Activated CD4-positive, alpha-beta T cell treated with anti-CD3 and anti-CD28 coated beads, Interleukin-2, Interleukin-6, amounts not matched to agents 100 ng/mL and 50 ng/mL, durations not matched to agents 16 hours and 8 hours (primary cell): Measurements from ENCODE around the gene CDH22.

Experiments used
- DNase-seq: peaks from one replicate; pipeline ENCODE4 v3.0.0-alpha.2; 2020

Gene CDH22

DNA sequence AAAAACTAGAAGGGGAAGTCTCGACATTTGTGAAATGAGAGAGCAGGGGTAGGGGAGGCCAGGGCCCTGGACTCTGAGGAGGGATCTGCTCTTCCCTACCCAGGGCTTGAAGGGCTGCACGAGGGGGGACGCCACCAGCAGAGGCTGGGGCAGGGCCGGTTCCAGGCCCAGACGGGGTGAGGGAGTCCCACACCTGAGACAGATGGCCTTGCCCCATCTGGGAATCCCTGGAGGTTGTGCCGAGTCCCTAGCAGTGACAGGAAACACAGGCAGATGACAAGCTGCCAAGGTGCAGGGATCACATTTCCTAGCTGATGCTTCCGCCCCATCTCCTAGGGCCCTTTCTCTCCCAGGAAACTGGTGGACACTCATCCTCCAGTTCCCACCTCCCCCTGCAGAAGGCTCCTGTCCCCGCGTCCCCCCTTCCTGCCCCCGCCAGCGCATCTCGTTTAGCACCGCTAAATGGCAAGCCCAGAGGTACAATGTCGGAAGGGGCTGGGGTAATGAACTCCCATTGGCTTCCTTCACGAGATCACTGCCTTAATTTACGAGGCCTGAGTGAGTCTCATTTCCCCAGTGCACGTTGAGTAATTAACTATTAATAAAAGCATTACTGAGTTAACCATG is 35.2 kb upstream of the CDH22 start:
- no peak for DNase-seq

DNA sequence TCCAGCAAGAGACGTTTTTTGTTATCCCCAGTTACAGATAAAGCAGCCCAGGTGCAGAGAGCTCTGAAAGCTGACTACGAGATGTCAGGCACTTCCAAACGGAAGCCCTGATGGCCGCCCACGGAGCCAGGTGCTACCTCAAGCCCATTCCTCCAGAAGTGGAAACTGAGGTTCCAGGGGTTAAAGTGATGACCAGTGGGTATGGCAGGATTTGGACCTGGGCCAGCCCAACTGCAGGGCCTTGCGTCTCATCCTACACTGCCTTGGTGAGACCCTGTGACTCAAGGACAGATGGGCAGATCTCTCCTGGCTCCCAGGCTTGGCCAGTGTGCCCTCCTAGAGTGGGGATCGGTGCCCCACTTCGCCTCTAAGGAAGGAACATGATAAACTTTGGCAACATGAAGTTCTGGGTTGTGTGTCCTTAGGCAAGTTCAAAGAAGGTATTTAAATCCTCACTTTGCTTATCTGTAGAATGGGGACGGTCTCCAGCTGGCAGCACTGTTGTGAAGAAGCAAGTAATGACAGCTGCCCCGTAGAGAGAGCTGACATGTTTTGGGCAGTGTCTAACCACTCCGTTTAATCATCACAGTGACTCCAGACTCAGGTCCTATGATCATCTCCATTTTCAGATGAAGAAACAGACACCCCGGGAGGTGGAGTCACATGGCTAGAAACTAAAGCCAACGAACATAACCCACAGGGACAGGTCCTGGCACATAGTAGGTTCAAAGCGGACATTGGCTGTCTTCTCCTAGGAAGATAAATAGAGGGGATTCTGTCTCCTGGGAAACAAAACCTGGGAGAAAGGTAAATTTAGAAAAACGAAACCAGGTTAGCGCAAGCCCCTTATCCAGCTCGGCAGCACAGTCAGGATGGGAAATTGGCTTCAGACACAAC is 34.4 kb upstream of the CDH22 start:
- DNase-seq = no peak

DNA sequence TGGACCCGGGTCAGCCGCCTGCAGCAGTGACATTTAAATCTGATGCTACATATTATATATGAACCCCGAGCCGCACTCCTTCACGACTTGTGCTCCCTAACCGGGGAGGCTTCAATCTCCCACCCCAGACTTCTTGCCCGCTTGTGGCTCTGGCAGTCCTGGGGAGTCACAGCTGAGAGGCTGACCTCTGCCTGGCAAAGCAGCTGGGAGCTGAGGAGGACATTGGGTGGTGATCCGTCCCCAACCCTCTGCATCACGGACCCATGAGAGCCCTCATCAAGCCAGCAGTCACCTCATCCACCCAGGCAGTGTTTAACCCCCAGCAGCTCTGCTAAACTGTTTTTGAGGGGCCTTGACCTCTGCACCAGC is 33.7 kb upstream of the CDH22 start:
- DNase-seq = no peak

DNA sequence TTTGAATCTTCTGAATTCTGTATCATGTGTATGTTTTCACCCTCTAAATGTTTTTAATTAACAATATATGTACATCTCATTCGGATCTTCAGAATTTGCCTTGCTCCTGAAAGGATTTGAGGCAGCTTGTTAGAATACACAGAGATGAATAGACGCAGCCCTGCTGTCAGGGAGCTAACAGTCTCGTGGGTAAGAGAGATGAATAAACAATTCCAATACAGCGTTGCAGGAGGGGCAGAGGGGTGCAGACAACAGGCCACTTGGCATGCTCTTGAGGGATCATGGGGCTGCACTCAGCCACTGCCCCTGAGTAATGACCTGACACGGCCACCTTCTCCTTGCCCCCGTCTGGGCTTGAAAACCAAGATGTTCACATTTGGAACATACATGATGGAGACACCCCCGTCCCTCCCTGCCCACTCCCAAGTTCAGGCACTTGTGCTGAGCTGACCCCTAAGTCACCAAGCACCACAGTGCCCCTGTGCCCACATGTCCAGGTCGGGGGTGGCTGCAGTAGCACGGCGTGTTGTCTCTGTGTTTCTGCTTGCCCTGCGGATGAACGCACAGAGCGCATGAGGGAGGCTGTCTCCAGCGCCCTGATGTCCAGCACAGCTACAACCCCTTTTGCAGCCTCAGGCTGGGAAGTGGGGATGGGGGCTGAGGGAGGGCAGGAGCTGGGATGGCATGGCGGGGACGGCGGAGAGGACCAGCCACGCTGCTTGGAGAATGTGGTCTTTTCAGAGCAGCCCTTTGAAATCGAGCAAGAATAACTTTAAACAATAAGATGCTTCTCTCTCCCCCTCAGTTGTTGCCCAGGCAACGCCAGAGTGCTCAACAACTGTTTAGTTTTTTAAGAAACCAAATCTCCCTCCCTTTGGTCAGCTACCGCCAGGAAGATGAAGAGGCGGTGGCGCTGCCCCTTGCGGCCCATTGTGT is 33.0 kb upstream of the CDH22 start:
- no peak for DNase-seq

DNA sequence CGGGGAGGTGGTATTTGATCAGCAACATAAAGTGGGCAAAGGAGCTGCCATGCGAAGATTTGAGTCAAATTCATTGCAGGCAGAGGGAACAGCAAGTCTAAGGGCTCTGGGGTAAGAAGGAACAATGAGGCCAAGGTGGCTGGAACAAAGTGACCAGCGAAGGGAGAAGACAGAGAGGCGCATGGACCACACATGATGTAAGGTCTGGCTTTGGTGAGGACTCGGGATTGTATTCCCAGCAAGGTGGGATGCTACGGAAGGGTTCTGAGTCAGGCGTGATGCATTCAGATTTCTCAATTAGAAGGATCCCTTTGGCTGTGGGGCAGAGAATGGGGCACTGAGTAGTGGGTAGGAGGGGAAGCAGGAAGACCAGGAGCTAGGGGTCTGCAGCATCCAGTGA is 30.7 kb upstream of the CDH22 start:
- DNase-seq = no peak

DNA sequence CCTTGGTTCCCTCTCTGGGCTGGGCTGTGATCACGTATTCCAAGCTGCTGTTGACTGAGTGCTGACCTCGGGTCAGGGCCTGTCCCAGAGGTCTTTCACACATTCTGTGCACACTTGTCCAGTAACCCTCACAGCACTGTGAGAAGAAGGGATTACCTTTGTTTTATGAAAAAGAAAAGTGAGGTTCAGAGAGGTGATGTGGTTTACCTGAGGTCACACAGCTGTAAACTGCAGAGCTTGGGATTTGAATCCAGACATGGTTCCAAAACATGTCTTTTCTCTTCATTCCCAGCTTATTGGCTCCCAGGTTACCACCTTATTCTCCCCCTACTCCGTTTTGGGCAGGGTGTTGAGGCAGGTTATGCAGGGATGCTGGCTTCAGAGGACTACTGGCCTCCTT is 28.4 kb upstream of the CDH22 start:
- DNase-seq = no peak

DNA sequence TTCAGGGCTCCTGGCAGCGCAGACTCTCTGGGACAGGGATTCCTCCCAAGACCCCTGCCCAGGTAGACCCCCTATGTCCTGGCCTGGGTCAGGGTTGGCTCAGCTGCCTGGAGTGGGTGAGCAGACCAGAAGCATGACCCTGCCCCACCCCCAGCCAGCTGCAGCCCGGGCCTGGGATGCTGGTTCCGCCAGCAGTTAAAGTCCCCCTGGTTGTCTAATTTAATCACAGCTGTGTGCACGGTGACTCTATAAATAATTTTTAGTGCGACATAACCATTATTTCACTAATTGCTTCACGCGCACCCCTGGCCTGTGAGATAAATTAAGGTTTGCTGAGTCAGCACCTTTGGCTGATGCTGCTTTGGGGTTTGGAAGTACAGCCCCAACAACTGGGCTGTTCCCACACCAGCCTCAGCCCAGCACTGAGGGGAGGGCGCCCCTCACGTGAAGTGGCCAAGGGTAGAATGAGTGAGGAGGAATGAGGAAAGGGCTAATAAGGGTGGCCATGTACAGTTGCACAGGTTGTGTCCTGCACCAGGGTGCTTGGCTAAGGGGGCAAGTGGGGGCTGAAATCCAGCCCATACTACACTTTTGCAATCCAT is 26.1 kb upstream of the CDH22 start:
- DNase-seq = no peak

DNA sequence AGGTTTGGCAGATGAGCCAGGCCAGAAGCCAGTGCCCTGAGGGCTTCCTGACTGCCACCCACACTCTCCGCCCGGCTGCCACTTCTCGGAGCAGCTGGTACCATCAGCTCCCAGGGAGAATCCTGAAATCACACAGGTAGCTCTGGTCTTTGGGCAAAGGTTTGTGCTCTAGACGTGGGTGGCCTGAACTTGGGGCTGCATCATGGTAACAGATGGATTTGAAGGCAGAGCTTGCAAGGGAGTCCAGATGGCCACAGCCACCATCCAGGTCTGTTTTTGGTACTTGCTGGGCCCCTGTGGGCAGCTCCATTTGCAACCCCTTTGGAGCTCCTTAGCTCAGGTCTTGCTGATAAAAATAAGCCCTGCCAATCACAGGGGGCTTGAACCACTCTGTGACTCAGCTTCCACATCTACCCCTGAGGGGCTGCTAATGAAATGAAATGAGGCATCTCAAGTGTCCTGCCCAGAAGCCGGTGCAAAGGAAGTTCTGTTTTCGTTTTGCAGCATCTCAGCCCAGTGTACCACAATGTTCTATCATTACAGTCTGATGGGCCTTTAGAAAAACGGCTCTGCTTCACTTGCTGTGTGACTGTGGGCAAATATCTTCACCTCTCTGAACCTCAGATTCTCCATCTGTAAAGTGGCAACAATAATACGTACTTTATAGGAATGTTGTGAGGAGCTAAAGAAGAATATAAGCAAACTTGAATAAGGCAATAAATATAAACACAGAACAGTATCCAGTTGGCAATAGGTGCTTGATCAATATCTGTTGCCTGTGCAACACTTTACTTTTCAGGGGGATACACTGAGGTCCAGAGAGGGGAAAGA is 25.1 kb upstream of the CDH22 start:
- no peak for DNase-seq

DNA sequence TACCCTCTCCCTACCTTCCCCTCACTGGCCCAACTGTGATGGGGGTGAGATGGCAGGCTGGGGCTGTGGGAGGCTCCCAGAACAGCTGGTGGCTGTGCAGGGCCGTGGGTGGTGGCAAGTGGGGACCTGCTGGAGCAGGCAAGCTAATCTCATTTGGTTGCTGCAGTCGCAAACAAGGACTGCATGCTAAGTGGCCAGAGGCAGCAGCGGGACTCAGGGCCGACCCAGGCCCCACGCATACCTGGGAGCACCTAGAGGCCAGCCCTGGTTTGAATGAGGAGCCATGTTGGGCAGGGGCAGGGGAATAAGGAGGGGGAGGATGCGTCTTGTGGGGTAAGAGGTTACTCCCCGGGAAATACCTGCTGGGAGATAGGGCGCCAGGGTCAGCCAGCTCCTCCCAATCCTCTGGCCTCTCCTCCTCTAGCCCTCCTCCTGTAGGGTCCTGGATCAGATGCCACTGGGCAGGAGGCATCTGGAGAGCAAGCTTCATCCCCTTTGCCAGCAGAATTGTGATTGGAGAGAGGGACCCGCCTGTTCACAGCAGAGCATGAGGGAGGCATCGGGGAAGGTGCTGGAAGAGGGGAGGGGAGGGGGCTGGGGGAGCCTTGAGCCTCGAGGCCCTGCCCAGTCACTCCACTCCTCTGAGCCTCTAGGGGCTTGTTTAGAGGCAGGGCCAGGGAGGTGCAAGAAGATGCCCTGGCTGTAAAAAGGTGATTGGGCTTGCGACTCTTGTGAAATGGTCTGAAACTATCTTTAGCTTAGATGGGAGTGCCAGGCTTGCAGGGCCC is 24.3 kb upstream of the CDH22 start:
- DNase-seq = no peak

DNA sequence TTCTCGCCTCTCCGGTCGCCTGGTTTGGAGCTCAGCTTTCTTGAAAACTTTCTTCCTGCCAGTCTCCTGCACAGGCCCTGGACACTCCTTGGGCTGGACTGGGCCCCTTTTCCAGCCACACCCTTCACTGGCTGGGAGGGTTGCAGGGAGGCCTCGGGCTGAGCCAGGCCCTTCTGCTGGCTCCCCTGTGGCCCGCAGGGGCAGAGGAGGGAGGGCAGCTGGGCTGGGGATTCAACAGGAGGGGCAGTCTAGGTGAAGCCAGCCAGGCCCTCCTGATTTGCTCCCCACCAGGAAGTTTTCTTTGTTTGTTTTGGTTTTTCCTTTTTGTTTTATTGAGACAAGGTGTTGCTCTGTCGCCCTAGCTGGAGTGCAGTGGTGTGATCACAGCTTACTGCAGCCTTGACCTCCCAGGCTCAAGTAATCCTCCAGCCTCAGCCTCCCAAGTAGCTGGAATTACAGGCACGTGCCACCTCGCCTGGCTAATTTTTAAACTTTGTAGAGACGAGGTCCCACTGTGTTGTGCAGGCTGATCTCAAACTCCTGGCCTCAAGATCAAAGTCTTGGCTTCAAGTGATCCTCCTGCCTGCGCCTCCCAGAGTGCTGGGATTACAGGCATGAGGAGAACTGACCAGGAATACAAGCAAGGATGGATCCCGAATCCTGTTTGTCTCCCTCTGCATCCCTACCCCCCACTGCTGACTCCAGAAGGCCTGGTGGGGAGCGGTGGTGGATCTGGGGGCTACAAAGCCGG is 23.5 kb upstream of the CDH22 start:
- no peak for DNase-seq

DNA sequence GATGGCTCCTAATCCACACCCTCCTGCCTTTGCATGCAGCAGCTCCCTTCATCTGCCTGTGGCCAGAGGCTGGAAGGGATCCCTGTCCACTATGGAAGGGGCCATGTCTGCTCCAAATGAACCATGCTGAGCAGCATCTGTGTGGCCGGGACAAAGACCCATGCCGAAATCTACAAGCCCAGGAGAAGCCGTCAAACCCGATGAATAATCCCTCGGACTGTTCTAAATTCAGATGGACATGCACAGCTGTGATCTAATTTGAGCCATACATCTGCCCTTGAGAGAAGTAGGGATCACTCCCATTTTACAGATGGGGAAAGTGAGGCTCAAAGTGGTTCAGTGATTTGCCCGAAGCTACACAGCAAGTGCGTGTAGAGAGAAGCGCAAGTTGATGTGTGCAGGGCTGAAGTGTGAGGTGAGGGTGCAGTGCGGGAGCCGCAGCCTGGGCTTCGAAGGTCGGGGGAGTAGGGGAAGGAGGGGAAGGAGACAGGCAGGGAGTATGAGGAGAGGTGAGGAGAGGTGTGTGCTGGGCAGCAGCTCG is 22.6 kb upstream of the CDH22 start:
- DNase-seq = no peak

DNA sequence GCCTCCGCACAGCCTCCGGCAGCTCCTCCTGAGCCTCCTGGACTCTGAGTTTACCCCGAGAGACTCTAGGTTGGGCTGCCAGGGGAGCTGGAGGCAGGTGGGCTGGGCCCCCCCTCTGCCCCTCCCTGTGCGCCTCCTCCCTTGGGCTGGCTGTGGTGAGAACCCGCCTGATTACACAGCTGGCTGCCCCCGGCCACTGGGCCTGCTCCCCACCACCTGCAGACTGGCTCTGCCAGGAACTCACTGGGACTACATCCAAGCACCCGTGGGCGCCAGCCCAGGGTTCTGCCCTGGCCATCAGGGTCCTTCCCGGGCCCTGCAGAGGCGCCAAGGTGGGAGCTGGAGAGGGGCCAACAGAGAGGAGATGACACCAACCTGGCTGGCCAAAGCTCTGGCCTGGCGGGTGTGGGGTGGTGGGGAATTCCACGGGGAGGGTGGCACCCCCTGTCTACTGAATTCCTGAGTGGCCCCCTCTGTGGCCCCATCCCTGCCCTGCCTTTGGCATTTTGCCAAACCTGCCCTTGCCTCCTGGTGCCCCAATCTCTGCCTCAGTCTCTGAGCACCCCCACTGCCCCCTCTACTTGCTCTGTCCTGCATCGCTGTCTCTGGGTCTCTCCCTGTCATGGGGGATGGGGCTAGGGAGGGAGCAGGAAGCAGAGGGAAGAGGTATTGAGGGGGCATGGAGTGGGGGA is 21.9 kb upstream of the CDH22 start:
- DNase-seq = no peak

DNA sequence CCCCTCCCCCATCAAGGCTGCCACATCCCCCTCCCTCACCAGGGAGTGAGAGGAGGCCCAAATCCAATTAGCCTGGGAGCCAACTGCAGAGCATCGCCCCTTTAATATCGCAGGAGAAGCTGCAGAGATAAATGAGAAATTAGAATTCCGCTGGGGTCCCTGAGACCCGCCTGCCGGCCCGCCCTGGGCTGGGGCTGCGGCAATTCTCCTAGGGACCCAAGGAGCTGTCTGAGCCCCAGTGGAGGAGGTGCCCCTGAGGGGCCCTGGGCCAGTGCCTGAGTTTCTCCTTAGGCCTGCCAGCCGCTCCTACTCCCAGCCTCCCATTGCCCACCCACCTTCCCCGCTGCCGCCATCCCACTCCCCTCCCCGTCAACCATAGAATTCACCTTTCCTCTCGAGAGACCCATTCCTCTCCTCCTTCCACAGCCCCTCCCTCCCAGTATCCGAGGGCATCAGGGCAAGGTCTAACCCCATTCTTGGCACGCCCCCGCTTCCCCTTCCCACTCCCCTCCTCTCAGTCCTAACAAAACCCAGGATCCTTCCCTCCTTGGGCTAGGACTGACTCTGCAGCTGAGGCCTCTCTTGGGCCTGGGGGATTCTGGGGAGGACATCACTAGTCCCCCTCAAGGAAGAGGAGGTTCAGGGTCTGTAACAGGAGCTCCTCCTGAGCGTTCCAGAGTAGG is 20.0 kb upstream of the CDH22 start:
- DNase-seq = no peak

DNA sequence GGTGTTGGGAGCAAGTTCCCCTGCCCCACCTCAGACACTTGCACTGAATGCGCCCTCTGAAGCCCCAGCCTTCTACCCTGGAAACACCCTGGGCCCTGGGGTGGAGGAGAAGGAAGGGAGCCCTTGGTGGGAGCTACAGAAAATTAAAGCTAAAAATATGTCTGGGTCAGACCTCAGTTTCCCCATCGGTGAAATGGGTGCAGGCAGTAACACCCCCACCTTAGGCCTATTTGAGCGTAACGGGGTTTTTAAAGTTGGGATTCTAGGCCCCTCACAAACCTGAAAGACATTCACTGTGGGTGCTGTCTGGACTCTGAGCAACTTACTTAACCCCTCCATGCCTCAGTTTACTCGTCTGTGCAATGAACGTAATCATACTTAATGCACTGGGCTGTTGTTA is 19.3 kb upstream of the CDH22 start:
- DNase-seq = no peak

DNA sequence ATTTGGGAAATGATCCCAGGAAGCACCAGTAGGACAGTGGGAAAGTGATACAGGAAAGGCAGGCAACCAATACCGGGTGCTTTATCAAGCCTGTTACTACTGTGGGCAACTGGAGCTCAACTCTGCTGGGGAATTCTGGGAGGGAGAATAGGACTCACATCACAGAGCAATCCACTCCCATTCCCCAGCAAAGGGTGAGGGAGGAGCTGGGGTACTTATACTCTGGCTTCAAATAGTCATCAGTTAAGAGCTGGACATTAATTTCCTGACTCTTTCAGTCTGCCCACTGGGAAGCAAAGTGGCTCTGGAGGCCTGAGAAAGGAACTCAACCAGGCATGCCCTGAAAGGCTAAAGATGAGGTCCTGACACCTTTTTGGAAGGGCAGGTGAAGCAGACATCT is 17.5 kb upstream of the CDH22 start:
- DNase-seq = no peak

DNA sequence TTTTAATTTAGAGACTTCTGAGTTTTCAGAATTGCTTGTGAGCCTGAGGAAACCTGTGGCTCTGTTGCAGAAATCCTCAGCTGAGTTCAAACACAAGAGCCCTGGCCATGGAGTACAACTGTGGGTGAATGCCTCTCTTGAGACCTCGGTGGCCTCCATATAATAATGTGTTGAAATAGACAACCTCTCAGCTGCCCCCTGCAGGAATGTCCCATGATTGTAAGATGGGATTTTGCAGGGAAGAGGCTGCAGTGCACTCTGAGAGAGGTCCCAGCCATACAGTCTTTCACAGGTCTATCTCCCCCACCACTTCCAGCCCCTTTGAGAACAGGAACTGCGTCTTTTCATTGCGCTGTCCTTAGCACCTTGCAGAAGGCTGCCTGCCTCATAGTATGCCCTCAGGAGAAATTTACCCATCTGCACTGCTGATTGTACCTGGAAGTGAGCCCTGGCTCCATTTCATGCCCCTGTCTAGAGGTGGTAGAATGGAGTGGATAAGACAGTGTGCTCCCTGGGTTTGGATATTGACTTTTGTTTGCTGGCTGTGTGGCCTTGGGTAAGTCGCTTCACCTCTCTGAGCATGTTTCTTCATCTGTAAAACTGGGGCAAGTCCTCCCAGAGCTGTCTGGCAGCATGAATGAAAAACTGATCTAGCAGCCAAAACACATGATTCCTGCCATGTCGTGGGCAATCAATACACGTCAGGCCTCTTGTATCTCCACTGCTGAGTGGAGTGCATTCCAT is 16.8 kb upstream of the CDH22 start:
- peak; percentile 15 for DNase-seq

DNA sequence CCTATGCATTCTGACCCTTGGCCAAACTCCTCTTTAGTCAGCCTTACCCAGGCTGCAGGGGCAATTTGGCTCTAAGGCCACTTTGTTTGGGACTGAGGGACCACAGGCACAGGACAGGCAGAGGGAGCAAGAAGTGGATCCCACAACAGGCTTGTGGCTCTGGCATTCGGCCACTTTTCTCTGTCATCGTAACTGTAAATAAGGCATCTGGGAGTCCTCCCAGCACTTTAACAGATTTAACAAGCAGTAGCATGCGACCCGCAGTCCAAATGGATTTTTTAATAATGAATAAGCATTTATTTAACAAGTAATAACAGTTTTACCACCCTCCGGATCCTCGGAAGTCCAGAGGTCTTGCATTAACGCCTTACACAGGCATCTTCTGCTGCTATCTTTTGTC is 16.1 kb upstream of the CDH22 start:
- DNase-seq = no peak

DNA sequence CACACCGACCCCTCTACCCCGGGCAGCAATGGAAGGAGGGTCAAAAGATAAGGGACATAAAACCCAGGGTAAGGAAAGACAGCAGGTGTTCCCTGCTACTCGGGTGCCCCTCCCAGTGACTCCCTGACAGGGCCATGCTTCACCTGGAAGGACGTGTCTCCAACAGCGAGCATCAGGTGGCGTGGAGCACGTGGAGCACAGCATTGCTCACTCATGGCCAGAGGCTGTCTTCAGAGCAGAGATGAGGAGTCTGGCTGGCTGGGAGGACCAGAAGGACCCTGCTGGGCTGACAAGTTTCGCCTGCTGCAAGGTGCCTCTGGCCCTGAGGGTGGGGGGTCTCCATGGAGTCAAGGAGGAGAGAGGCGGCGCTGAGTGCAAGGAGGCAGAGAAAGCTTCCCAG is 15.3 kb upstream of the CDH22 start:
- no peak for DNase-seq
